Activated CD8-positive, alpha-beta T cell treated with anti-CD3 and anti-CD28 coated beads for 36 hours (primary cell): ENCODE data around the gene XRCC6. TPM values are rescaled to one million over a fixed set of nuclear protein-coding genes. Genes with fewer than 3 reads are reported as not detected.
A peak's percentile ranks its signal among the peaks of the same experiment; 100 is the strongest.

ENCODE experiments used
- ATAC-seq: fragments of 200-7000 bp; cut with Tn5 transposase; one replicate; pipeline ENCODE4 v1.10.0; 2021; ENCODE audit warnings: mild to moderate bottlenecking, moderate library complexity
- CTCF ChIA-PET: fragments of 350-600 bp; sonication (Branson Sonifier 250); formaldehyde crosslinking; loops from one replicate; lab custom pipeline; 2021; ENCODE audit warnings: antibody characterized with exemption; lab: Charles Lee
- POLR2A ChIA-PET: fragments of 350-600 bp; sonication (Branson Sonifier 250); formaldehyde crosslinking; loops from one replicate; lab custom pipeline; 2021; ENCODE audit warnings: antibody characterized with exemption; lab: Charles Lee
- DNase-seq: peaks from one replicate; pipeline ENCODE4 v3.0.0-alpha.2; 2020
- H3K27ac Mint-ChIP-seq: one replicate; pipeline ENCODE4 v1.8.0; 2021; ENCODE audit warnings: mild to moderate bottlenecking, mixed read lengths
- H3K27me3 Mint-ChIP-seq: one replicate; pipeline ENCODE4 v1.8.0; 2021; ENCODE audit warnings: mixed read lengths
- H3K36me3 Mint-ChIP-seq: one replicate; pipeline ENCODE4 v1.8.0; 2021; ENCODE audit warnings: low read depth, mixed read lengths
- H3K4me1 Mint-ChIP-seq: one replicate; pipeline ENCODE4 v1.8.0; 2021; ENCODE audit warnings: low read depth, mixed read lengths
- H3K4me3 Mint-ChIP-seq: one replicate; pipeline ENCODE4 v1.8.0; 2021; ENCODE audit warnings: mild to moderate bottlenecking, moderate library complexity, mixed read lengths
- H3K9me3 Mint-ChIP-seq: one replicate; pipeline ENCODE4 v1.8.0; 2021; ENCODE audit warnings: mixed read lengths
- CTCF ChIP-seq: fragments of 200-600 bp; IDR thresholded peaks from one replicate; pipeline ENCODE4 v1.8.0; 2022; ENCODE audit warnings: antibody characterized with exemption, mild to moderate bottlenecking
- intact Hi-C: fragments of 100-400 bp; cut with micrococcal nuclease; formaldehyde crosslinking; loops from one replicate; pipeline ENCODE4 v1.10.0; 2022
- total RNA-seq, 2 experiments: library from RNA; stranded (reverse); gene quantifications; one replicate each; pipeline ENCODE4 v1.2.3, GENCODE V29; 2021

XRCC6 gene
- total RNA-seq, 2 experiments from 2014 or later = 424 to 425 TPM

DNA sequence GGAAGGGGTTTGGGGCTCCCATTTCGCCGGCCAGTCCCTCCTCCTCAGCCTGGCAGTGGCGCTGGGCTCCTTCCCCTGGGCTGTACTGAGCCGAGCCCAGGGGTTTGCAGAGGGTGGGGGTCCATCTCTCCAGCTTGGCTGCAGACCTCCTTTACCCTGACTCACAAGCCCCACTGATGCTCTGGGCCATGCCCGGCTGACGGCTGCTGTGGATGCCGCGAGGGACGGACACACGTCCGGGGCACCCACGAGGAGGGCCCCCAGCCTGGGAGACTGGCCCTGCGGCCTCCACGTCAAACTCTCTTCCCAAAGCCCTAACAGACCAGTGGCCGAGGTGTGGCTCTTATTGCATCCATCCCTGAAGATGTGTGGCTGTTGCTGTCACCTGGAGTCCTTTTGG is 45.6 kb upstream of the XRCC6 start:
- Mint-ChIP-seq H3K9me3 (no peaks in the 10 kb centered on the region), H3K4me1 (no peaks in the 10 kb centered on the region), H3K36me3 (peaks cover 6% of the 10 kb centered on the region), H3K27ac (no peak overlapping the region), H3K27me3 (no peaks in the 10 kb centered on the region), H3K4me3 (no peak overlapping the region)
- intact Hi-C loops = no loop called here
- DNase-seq (no peak), ATAC-seq (no peak)
- CTCF ChIA-PET = interaction anchor here (2.8 kb wide), 1 partner anchor 22 kb away, joined by 15 read pairs; no protein-coding TSS in a partner anchor
- no peak for TF ChIP-seq CTCF
- POLR2A ChIA-PET = no interaction called here

DNA sequence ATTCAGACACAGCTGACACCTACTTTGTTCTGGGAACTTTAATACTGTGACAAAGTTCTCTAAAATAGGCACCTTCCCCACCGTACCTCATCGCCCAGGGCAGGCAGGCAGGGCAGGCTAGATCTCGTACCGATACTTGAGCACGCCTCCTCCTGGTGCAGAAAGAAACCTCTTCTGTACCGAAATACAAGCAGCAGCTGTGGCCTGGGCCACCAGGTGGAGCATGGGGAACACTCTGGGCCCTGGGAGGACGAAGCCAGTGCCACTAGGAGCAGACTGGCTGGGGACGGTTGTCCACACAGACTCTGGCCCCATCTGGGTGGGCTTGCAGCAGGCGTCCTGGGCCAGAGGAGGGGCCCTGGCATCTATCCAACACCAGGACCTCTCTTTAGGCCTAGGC is 44.2 kb upstream of the XRCC6 start:
- ATAC-seq (peak; percentile 75), DNase-seq (peak; percentile 64)
- TF ChIP-seq CTCF = peak; percentile 61
- Mint-ChIP-seq H3K4me3 (no peak overlapping the region), H3K4me1 (no peaks in the 10 kb centered on the region), H3K9me3 (no peaks in the 10 kb centered on the region), H3K27ac (no peak overlapping the region), H3K27me3 (no peaks in the 10 kb centered on the region), H3K36me3 (peaks cover 6% of the 10 kb centered on the region)
- ChIA-PET POLR2A (interaction anchor here (0.7 to 1.4 kb wide), 4 partner anchors 9 to 104 kb away, joined by 3 to 4 read pairs (median 3); no protein-coding TSS in a partner anchor), CTCF (interaction anchor here (1.2 to 2.8 kb wide), 5 partner anchors 12 to 33 kb away, joined by 3 to 15 read pairs (median 6); partner anchors contain the start of genes PMM1 and POLR3H)
- intact Hi-C loops = no loop called here

GRCh38 chr22:41578114-41578513 is 43.0 kb upstream of the XRCC6 start:
- no peak for ATAC-seq
- intact Hi-C loops = no loop called here
- H3K27me3 Mint-ChIP-seq = no peaks in the 10 kb centered on the region
- no peak overlapping the region for H3K4me3 Mint-ChIP-seq
- no peaks in the 10 kb centered on the region for H3K4me1 Mint-ChIP-seq
- POLR2A ChIA-PET = interaction anchor here (0.9 to 2.9 kb wide), 2 partner anchors 11 to 12 kb away, joined by 3 to 10 read pairs; partner anchors contain the start of gene PMM1
- CTCF ChIA-PET = interaction anchor here (1.2 to 2.8 kb wide), 2 partner anchors 19 to 36 kb away, joined by 5 to 15 read pairs; no protein-coding TSS in a partner anchor
- DNase-seq = no peak
- no peaks in the 10 kb centered on the region for H3K9me3 Mint-ChIP-seq
- peaks cover 9% of the 10 kb centered on the region for H3K36me3 Mint-ChIP-seq
- H3K27ac Mint-ChIP-seq = no peak overlapping the region
- no peak for TF ChIP-seq CTCF

GRCh38 chr22:41578818-41579217 is 42.3 kb upstream of the XRCC6 start:
- no peak for ATAC-seq
- no peaks in the 10 kb centered on the region for H3K27me3 Mint-ChIP-seq
- CTCF ChIA-PET = interaction anchor here (1.2 kb wide), 2 partner anchors 35 to 176 kb away, joined by 3 to 5 read pairs; no protein-coding TSS in a partner anchor
- no peak overlapping the region for H3K4me3 Mint-ChIP-seq
- intact Hi-C loops = no loop called here
- H3K36me3 Mint-ChIP-seq = peaks cover 9% of the 10 kb centered on the region
- TF ChIP-seq CTCF = no peak
- no peaks in the 10 kb centered on the region for H3K4me1 Mint-ChIP-seq
- H3K27ac Mint-ChIP-seq = no peak overlapping the region
- POLR2A ChIA-PET = interaction anchor here (0.6 to 2.9 kb wide), 3 partner anchors 10 to 1031 kb away, joined by 3 to 10 read pairs (median 3); partner anchors contain the start of gene PMM1
- no peaks in the 10 kb centered on the region for H3K9me3 Mint-ChIP-seq
- no peak for DNase-seq

DNA sequence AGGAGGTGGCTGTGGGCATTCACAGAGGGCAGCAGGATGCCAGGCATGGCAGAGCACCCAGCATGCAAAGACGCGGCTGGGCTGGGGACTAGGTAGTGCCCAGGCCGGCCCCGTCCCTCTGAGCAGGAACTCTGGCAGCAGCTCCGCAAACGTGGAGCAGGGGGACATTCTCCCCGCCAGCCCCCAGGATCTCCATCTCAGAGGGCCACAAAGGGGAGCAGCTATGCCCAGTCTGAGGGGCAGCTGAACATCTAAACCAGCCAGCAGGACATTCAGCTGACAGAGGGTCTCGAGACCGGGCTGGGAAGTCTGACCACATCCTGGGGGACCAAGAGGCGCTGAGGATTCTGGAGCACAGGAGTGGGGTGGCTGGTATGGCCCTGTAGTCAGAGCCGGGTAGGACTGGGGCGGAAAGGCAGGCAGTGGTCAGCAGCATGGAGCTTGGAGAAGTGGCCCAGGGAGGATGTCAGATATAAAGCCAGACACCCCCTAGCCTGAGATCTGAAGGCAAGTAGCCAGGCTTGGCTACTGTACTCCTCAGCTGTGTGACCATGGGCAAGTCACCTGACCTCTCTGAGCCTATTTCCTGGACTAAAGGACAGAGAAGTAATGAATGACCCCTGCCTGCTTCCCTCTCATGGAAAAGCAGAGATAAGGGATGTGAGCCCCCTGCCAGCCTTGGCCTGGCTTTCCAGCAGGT is 41.6 kb upstream of the XRCC6 start:
- no peak overlapping the region for H3K27ac Mint-ChIP-seq
- H3K27me3 Mint-ChIP-seq = no peaks in the 10 kb centered on the region
- ChIA-PET POLR2A (interaction anchor here (0.6 to 2.9 kb wide), 3 partner anchors 10 to 1030 kb away, joined by 3 to 10 read pairs (median 4); partner anchors contain the start of gene PMM1), CTCF (interaction anchor here (1.2 kb wide), 1 partner anchor 176 kb away, joined by 3 read pairs; no protein-coding TSS in a partner anchor)
- DNase-seq (no peak), ATAC-seq (no peak)
- H3K4me3 Mint-ChIP-seq = no peak overlapping the region
- intact Hi-C loops = no loop called here
- no peaks in the 10 kb centered on the region for H3K9me3 Mint-ChIP-seq
- peaks cover 9% of the 10 kb centered on the region for H3K36me3 Mint-ChIP-seq
- no peak for TF ChIP-seq CTCF
- H3K4me1 Mint-ChIP-seq = no peaks in the 10 kb centered on the region
